Pancreas (tissue), 10 donors: ENCODE data around the gene CDT1. TPM values are rescaled to one million over a fixed set of nuclear protein-coding genes. Genes with fewer than 3 reads are reported as not detected.
A peak's percentile ranks its signal among the peaks of the same experiment; 100 is the strongest.

Experiments used
- ATAC-seq, 4 donors: fragments of 200-7000 bp; cut with Tn5 transposase; one replicate each; pipeline versions ENCODE4 v1.8.0 to v1.9.1; 2020; ENCODE audit warnings: mild to moderate bottlenecking in 4 of 4, moderate library complexity in 4 of 4
- DNase-seq, 6 donors: peaks; one replicate each; pipeline ENCODE4 v3.0.0-alpha.2; 2020
- FAIRE-seq: peaks from 2 replicates; lab custom pipeline; 2012; peaks lifted over from hg19 to GRCh38; lab: Jason Lieb, UNC
- H3K27ac ChIP-seq, 4 donors: fragments of 200-600 bp; sonication (generic); 1 replicate in 3 of 4; 2 replicates in 1 of 4; pipeline versions ENCODE4 v1.5.0 to v1.8.0; 2020
- H3K27me3 ChIP-seq, 4 donors: fragments of 200-600 bp; one replicate each; pipeline ENCODE4 v1.8.0; 2021
- H3K36me3 ChIP-seq, 3 donors: fragments of 200-600 bp; sonication (generic) in 1 of 3; one replicate each; pipeline versions ENCODE4 v1.5.0 to v1.8.0; 2020 to 2021
- H3K4me1 ChIP-seq, 3 donors: fragments of 200-600 bp; one replicate each; pipeline ENCODE4 v1.8.0; 2021
- H3K4me3 ChIP-seq, 4 donors: fragments of 200-600 bp; sonication (generic) in 2 of 4; one replicate each; pipeline versions ENCODE4 v1.5.0 to v1.8.0; 2020 to 2021
- H3K9me3 ChIP-seq, 4 donors: fragments of 200-600 bp; one replicate each; pipeline ENCODE4 v1.8.0; 2021
- WGBS, 2 donors: extraction: QIAGEN DNeasy Blood & Tissue Kit; methylation state at CpG; one replicate each; pipeline ENCODE4 v1.1.7; 2013; 5-methylcytosine and 5-hydroxymethylcytosine counted together
- intact Hi-C, 3 donors: fragments of 100-400 bp; cut with DNase I; formaldehyde crosslinking; loops; one replicate each; pipeline versions ENCODE4 v1.11.1 to v1.14.2; 2022
- polyA plus RNA-seq, 2 donors: library from polyadenylated mRNA; stranded (reverse); fragments of 200-250 nt; gene quantifications; one replicate each; pipeline ENCODE4 v1.2.3, GENCODE V29; 2013
- total RNA-seq, 6 donors: library from RNA; stranded (reverse); fragmentation: NEBNext Ultra II Directional in 4 of 6; extraction: Animal tissue kit (Norgen Biotek cat#: 25700) in 4 of 6; gene quantifications; one replicate each; pipeline versions ENCODE4 v1.2.1 to v1.2.4, GENCODE V29; 2021 to 2023
- TF ChIP-seq, protein P1 (sequence below), 4 donors: fragments of 200-600 bp; sonication (generic) in 3 of 4; IDR thresholded peaks; one replicate each; pipeline versions ENCODE4 v1.5.0 to v1.8.0; 2021; ENCODE audit warnings: antibody characterized with exemption in 4 of 4
- donor health status: healthy with polysubstance abuse.
- donor health status: DM: no; HTN: no; CAD: no; lungs with moderate emphysema.
- donor health status: DM: no; HTN: no; CAD: no.
- donor health status: control.
- donor health status: control.
- donor health status: Bipolar disorder and iron deficiency.
- donor health status: DM: yes; HTN: yes; CAD: no.
- donor health status: DM: no; HTN: no; CAD: no.
- donor health status: DM: no; HTN: no; CAD: no.
- donor health status: DM: yes; HTN: yes; CAD: no.

Gene CDT1
- total and polyA plus RNA-seq, 8 donors = 0.12 to 1.8 (median 0.78) TPM

DNA sequence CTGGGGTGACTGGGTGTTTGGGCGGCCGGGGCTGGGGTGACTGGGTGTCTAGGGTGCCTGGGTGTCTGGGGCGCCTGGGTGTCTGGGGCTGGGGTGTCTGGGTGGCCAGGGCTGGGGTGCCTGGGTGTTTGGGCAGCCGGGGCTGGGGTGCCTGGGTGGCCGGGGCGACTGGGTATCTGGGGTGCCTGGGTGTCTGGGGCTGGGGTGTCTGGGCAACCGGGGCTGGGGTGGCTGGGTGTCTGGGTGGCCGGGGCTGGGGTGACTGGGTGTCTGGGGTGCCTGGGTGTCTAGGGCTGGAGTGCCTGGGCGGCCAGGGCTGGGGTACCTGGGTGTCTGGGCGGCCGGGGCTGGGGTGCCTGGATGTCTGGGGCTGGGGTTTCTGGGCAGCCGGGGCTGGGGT is 21.6 kb downstream of the CDT1 start:
- H3K9me3 ChIP-seq = no peaks in the 10 kb centered on the region
- TF ChIP-seq, protein P1, sequence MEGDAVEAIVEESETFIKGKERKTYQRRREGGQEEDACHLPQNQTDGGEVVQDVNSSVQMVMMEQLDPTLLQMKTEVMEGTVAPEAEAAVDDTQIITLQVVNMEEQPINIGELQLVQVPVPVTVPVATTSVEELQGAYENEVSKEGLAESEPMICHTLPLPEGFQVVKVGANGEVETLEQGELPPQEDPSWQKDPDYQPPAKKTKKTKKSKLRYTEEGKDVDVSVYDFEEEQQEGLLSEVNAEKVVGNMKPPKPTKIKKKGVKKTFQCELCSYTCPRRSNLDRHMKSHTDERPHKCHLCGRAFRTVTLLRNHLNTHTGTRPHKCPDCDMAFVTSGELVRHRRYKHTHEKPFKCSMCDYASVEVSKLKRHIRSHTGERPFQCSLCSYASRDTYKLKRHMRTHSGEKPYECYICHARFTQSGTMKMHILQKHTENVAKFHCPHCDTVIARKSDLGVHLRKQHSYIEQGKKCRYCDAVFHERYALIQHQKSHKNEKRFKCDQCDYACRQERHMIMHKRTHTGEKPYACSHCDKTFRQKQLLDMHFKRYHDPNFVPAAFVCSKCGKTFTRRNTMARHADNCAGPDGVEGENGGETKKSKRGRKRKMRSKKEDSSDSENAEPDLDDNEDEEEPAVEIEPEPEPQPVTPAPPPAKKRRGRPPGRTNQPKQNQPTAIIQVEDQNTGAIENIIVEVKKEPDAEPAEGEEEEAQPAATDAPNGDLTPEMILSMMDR (IDR thresholded peaks at IDR 0.05) = no peak
- DNase-seq (peak in 1 of 6 donors; percentile 80), FAIRE-seq (no peak), ATAC-seq (no peak)
- H3K36me3 ChIP-seq = no peaks in the 10 kb centered on the region
- H3K27ac ChIP-seq = no peak overlapping the region
- no peaks in the 10 kb centered on the region for H3K4me1 ChIP-seq
- WGBS, 2 donors = 93 to 95% methylated on average over 11 to 12 of the region's 12 CpGs
- intact Hi-C loops = no loop called here
- H3K4me3 ChIP-seq = no peak overlapping the region
- no peaks in the 10 kb centered on the region for H3K27me3 ChIP-seq

DNA sequence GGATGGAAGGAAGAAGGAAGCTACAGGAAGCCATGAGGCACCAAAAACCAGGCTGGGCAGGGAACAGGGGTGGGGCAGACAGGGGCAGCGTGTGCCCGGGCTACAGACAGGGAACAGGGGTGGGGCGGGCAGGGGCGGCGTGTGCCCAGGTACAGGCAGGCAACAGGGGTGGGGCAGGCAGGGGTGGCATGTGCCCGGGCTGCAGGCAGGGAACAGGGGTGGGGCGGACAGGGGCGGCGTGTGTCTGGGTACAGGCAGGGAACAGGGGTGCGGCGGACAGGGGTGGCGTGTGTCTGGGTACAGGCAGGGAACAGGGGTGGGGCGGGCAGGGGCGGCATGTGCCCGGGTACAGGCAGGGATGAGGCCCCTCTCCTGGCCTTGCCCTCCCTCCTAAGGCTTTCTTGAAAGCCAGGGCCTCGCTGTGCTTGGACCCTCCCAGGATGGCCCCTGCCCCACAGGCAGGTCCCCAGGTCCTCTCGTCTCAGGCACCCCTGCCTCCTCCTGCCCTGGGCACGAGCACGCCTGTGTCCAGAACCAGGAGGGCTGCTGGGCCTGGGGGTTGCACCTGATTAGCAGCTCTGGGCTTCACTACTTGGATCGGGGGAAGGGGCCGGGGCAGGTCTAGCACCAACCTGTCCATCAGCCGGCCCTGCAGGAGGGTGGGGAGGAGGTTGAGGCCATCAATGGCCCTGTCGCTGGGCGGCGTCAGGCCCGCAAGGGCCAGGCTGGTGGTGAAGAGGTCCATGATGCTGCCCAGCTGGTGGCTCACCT is 22.7 kb downstream of the CDT1 start:
- no peaks in the 10 kb centered on the region for H3K27me3 ChIP-seq
- peak in 1 of 6 donors; percentile 74 for DNase-seq
- TF ChIP-seq, protein P1 (IDR thresholded peaks at IDR 0.05) = no peak

DNA sequence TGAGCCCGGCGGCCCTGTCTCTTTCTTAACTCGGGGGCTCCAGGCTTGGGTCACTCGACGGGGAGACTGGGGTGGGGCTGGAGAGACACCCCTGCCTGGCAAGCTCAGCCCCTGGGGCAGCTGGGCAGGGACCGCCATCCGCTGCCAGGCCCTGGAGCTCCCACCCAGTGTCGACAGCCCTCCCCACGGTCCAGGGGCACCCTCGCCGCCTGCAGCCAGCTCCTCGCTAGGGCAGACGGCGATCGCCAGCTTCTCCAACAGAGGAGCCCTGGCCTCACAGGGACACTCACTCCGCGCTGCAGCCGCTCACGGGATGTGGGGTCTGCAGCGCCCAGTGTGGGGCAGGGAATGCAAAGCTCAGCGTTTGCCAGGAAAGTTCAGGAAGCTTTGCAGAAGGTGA is 24.1 kb downstream of the CDT1 start:
- 91 to 95% methylated on average over 21 of the region's 21 CpGs for WGBS, 2 donors
- Histone ChIP-seq H3K36me3 (no peaks in the 10 kb centered on the region), H3K4me3 (no peak overlapping the region), H3K4me1 (no peaks in the 10 kb centered on the region), H3K27me3 (no peaks in the 10 kb centered on the region), H3K27ac (no peak overlapping the region), H3K9me3 (no peaks in the 10 kb centered on the region)
- no peak for FAIRE-seq
- peak in 1 of 6 donors; percentile 60 for DNase-seq
- intact Hi-C loops = no loop called here
- ATAC-seq = no peak
- TF ChIP-seq, protein P1 (IDR thresholded peaks at IDR 0.05) = no peak

More for the DNA sequence above, 22.7 kb downstream of the CDT1 start:
- WGBS, 2 donors = 82 to 93% methylated on average over 14 to 26 of the region's 26 CpGs
- no peaks in the 10 kb centered on the region for H3K4me1 ChIP-seq
- no peak overlapping the region for H3K27ac ChIP-seq
- FAIRE-seq (no peak), ATAC-seq (peak in 1 of 4 donors; percentile 36)
- no peaks in the 10 kb centered on the region for H3K9me3 ChIP-seq
- intact Hi-C loops = no loop called here
- H3K36me3 ChIP-seq = no peaks in the 10 kb centered on the region
- H3K4me3 ChIP-seq = no peak overlapping the region

DNA sequence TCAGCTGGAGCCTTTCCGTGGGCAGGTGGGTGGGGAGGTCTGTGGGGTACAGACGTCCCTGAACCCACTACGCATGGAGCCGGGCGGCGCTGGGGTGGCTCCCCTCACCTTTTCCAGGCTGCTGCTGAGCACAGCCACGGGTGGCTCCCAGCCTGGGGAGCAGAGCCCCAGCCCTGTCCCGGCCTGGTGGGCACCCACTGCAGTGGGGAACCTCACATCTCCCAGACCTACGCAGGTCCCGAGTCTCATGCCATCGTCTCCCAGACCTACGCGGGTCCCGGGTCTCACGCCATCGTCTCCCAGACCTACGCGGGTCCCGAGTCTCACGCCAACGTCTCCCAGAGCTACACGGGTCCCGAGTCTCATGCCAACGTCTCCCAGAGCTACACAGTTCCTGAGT is 25.1 kb downstream of the CDT1 start:
- peak in 1 of 6 donors; percentile 66 for DNase-seq
- Histone ChIP-seq H3K36me3 (no peaks in the 10 kb centered on the region), H3K4me3 (no peak overlapping the region), H3K27me3 (no peaks in the 10 kb centered on the region), H3K9me3 (no peaks in the 10 kb centered on the region), H3K4me1 (no peaks in the 10 kb centered on the region), H3K27ac (no peak overlapping the region)
- no peak for FAIRE-seq
- TF ChIP-seq, protein P1 (IDR thresholded peaks at IDR 0.05) = no peak
- 83 to 87% methylated on average over 22 to 24 of the region's 24 CpGs for WGBS, 2 donors
- ATAC-seq = no peak
- intact Hi-C loops = no loop called here

DNA sequence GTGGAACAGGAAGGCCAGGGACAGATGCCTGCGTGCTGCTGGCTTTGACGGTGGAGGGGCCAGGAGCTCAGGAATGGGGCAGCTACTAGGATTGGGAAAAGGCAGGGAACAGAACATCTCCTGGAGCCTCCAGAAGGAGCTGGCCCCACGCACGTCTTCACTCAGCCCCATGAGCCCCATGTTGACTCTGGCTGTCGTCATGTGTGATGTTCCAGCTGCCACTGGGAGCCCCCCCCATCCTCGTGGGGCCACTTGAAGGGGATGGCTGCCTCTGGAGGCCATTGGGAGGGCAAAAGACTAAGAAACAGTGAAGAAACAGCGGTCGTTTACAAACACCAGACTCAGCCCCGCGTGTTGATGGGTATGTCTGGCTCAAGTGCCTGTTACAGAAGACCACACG is 26.7 kb downstream of the CDT1 start:
- FAIRE-seq (no peak), DNase-seq (peak in 1 of 6 donors; percentile 21), ATAC-seq (peak in 1 of 4 donors; percentile 24)
- WGBS, 2 donors = 82% methylated on average over 11 of the region's 11 CpGs
- Histone ChIP-seq H3K36me3 (no peaks in the 10 kb centered on the region), H3K27me3 (no peaks in the 10 kb centered on the region), H3K4me3 (no peak overlapping the region), H3K9me3 (no peaks in the 10 kb centered on the region), H3K27ac (no peak overlapping the region), H3K4me1 (no peaks in the 10 kb centered on the region)
- intact Hi-C loops = no loop called here
- TF ChIP-seq, protein P1 (IDR thresholded peaks at IDR 0.05) = no peak
